IMR-90 (cell line): ENCODE data around the gene CDA. TPM values are rescaled to one million over a fixed set of nuclear protein-coding genes. Genes with fewer than 3 reads are reported as not detected.

ENCODE experiments used
- CEBPB ChIP-seq: IDR thresholded peaks from 2 replicates; pipeline ENCODE4 v1.6.1; 2012; ENCODE audit warnings: low read depth, low read length, improper control_type of control experiment
- FOS ChIP-seq: fragments of 150-350 bp; IDR thresholded peaks from 2 replicates; pipeline ENCODE4 v1.6.1; 2016; ENCODE audit warnings: low read depth, low read length
- RAD21 ChIP-seq: IDR thresholded peaks from 2 replicates; pipeline ENCODE4 v1.6.1; 2012; ENCODE audit warnings: low read length, improper control_type of control experiment
- SMC3 ChIP-seq: fragments of 150-350 bp; IDR thresholded peaks from 2 replicates; pipeline ENCODE4 v1.6.1; 2016; ENCODE audit warnings: low read depth, mild to moderate bottlenecking, antibody characterized with exemption, low read length, moderate library complexity
- polyA plus RNA-seq, 3 experiments: library from polyadenylated mRNA; depleted of rRNA; stranded (reverse); fragments of >200 nt; gene quantifications; 2 replicates each; pipeline ENCODE4 v1.2.3, GENCODE V29; 2012; ENCODE audit warnings: low replicate concordance in 1 of 3
- total RNA-seq: library from RNA; depleted of rRNA; stranded (reverse); fragments of >200 nt; gene quantifications from 2 replicates; pipeline ENCODE4 v1.2.3, GENCODE V29; 2012

Gene CDA
- total and polyA plus RNA-seq, 2 of the 4 experiments (the other 2 are of a cell fraction) = 0.90 to 9.4 TPM

- no peak for TF ChIP-seq SMC3
- TF ChIP-seq FOS = no peak
- peak; percentile 24; the same call in 1 of the 2 replicates for TF ChIP-seq RAD21
- peak; percentile 35; the same call in 1 of the 2 replicates for TF ChIP-seq CEBPB
Measured at GRCh38 chr1:20589331-20590278, 708 bp downstream of the CDA start (continued).
